Retinal pigment epithelial cell (primary cell): ENCODE data around the gene TRIM44.
"Not testable (repeated sequence)": the region's sequence is repeated elsewhere in the genome, so short reads cannot be mapped to it uniquely, and the experiment has no call there.

ENCODE experiments used
- DNase-seq: peaks from one replicate; pipeline ENCODE4 v3.0.0-alpha.2; 2010; ENCODE audit warnings: low read depth
- H3K4me3 ChIP-seq: 2 replicates; pipeline ENCODE4 v1.5.1; 2011; ENCODE audit warnings: mild to moderate bottlenecking, low read length, control low read depth, moderate library complexity
- TF ChIP-seq, protein P1 (sequence below): conservative IDR thresholded peaks from 2 replicates; pipeline ENCODE4 v1.5.1; 2011; ENCODE audit warnings: low read depth, low read length, control low read depth, inconsistent platforms

Gene TRIM44

DNA sequence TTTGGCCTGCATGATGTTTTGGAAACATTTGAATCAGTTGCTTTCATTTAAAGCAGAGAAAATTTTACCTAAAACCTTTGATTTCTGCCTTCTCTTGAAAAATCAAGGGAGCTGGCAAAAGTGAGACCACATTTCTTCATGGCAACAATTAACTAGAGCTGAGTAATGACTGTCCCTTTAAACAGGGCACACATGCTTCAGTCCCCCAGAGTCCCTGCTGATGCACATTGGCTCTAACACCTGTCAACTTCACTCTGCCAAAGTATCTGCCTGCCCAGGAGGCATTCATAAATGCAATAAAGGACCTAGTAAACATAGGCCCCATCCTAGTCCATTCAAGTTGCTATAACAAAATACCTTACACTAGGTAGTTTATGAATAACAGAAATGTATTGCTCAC, 194.2 kb downstream of the TRIM44 start:
- no peak overlapping the region for H3K4me3 ChIP-seq
- TF ChIP-seq, protein P1, sequence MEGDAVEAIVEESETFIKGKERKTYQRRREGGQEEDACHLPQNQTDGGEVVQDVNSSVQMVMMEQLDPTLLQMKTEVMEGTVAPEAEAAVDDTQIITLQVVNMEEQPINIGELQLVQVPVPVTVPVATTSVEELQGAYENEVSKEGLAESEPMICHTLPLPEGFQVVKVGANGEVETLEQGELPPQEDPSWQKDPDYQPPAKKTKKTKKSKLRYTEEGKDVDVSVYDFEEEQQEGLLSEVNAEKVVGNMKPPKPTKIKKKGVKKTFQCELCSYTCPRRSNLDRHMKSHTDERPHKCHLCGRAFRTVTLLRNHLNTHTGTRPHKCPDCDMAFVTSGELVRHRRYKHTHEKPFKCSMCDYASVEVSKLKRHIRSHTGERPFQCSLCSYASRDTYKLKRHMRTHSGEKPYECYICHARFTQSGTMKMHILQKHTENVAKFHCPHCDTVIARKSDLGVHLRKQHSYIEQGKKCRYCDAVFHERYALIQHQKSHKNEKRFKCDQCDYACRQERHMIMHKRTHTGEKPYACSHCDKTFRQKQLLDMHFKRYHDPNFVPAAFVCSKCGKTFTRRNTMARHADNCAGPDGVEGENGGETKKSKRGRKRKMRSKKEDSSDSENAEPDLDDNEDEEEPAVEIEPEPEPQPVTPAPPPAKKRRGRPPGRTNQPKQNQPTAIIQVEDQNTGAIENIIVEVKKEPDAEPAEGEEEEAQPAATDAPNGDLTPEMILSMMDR: no peak

DNA sequence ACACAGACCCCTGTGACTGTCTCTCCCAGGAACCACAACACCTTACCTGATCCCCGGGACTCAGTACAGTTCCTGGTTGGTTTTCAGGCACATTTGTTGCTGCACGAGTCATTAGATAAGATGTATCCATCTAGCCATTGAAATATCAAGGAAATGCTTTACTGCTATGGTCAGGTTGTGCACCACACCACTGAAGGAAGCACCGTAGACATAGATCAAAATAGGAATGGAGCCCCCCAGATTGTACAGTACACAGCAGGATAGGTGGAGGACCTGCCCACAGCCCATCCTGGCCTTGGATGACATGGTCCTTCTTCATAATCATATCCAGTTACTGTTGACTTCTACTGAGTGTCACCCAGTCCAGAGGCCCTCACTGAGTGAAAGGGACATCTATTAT, 195.3 kb downstream of the TRIM44 start:
- DNase-seq: no peak
- TF ChIP-seq, protein P1: no peak
- no peak overlapping the region for H3K4me3 ChIP-seq

More for the DNA sequence above, 194.2 kb downstream of the TRIM44 start:
- DNase-seq: no peak

DNA sequence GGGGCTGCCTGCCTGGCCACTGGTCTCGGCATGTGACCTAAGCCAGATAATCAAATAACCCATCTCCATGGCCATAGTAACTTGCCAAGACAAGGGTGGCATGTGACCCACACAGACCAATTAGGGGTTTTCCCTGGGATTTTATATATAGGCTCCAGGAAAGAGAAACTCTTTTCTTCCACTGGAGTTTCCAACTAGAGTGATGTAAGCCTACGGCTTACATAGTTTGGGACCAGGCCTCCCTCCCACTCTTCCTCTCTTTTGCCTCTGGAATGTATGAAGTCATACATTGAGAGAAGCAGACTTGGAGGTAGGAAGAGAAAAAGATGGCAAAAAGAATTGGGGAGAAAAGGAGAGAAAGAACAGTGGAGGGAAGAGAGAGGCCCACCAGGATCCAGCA, 196.7 kb downstream of the TRIM44 start:
- TF ChIP-seq, protein P1: no peak
- no peak for DNase-seq
- H3K4me3 ChIP-seq: no peak overlapping the region

DNA sequence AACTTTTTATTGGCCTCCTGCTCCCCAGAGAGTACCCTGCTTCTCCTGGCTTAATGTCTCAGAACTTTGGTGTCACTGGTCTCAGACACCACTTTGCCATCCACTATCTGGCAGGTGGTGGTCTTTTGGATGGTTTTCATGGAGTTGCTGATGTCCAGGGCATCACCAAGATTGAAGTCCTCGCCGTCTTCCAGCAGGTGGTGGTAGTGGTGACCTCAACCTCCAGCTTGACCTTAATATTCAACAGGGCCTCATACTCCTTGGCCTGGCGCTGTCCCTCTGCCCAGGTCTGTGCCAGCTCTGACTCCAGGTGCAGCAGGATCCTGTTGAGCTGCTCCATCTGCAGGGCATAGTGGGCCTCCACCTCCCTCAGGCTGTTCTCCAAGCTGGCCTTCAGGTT, 197.6 kb downstream of the TRIM44 start:
- H3K4me3 ChIP-seq, DNase-seq: not testable (repeated sequence)

DNA sequence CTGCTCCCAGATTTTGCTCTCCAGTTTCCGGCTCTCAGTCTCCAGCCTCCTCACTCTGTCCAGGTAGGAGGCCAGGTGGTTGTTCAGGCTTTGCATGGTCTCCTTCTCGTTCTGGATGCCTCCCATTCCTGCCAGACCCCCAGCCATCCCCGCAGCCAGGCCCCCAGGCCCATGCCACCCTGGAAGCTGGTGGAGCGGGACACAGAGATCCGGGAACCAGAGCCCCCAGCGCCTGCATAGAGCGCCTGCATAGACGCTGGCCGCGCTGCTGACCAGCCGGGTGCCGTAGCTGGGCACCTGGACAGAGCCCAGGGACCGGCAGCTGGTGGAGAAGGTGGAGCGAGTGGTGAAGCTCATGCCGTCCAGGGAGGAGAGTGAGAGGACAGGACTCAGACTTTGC, 198.6 kb downstream of the TRIM44 start:
- TF ChIP-seq, protein P1: no peak
- no peak overlapping the region for H3K4me3 ChIP-seq
- DNase-seq: no peak

DNA sequence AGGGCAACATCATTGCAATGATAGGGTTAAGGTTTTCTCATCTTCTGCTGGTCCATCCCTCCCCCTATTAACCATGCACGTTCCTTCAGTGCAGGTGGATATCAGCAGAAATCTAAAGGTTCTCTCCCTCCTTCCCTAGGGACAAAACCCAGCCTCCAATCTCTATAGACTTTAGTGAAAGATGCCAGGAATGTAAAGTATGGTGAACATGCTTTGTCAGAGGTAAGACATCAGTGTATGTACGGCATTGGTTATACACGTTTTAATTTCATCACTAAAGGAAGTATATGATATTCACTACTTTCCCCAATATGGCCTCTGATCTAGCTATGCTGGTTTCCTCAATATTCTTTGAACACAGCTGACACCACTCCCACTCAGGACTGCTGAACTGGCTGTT, 200.1 kb downstream of the TRIM44 start:
- DNase-seq: no peak
- no peak overlapping the region for H3K4me3 ChIP-seq
- TF ChIP-seq, protein P1: no peak

DNA sequence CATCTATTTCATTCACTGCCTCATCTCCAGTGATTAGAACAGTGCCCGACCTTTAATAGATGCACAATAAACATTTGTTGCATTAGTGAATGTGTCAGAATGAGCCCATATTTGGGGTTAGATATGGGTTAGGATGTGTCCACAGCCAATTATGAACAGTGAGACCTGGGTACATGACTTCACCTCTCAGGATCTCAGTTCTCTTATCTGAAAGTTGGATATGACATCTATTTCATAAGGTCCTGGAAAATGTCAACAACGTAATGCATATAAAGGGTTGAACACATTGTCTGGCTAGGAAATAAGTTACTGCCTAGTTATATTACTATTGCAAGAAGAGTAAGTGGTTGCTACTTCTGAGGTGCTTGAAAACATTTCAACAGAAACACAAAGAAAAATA, 201.6 kb downstream of the TRIM44 start:
- no peak for DNase-seq
- no peak overlapping the region for H3K4me3 ChIP-seq
- TF ChIP-seq, protein P1: no peak

DNA sequence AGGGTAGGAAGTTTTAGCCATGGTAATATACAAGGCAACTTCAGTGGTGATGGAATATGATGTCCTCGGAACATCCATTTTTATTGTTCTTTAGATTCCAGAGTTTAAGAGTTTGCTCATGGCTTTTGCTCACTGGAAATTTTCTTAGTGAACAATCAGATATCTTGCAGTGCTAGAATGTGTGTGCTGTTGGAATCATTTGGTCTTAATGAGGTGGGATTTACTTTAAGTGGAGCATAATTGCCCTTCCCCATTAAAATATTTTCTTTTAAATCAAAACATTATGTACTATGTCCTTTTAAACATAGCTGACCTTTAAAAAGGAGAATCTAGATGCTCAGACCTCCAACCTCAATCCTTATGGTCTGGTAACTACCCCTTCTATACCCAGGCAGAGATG, 204.0 kb downstream of the TRIM44 start:
- TF ChIP-seq, protein P1: no peak
- DNase-seq: no peak

More for the DNA sequence above, 204.0 kb downstream of the TRIM44 start:
- no peak overlapping the region for H3K4me3 ChIP-seq
